Type B pancreatic cell (in vitro differentiated cells): Measurements from ENCODE around the gene CEP20. TPM values are rescaled to one million over a fixed set of nuclear protein-coding genes. Genes with fewer than 3 reads are reported as not detected.

Experiments used
- DNase-seq: peaks from one replicate; pipeline ENCODE4 v3.0.0; 2021; ENCODE audit warnings: mixed read lengths; ENCODE audit not compliant: unreplicated experiment; ENCODE audit errors: extremely low spot score
- H3K27ac Mint-ChIP-seq: 2 replicates; pipeline ENCODE4 v1.8.0; 2021; ENCODE audit warnings: mild to moderate bottlenecking, mixed read lengths
- H3K27me3 Mint-ChIP-seq: 2 replicates; pipeline ENCODE4 v1.8.0; 2021; ENCODE audit warnings: mixed read lengths
- H3K36me3 Mint-ChIP-seq: 2 replicates; pipeline ENCODE4 v1.8.0; 2021; ENCODE audit warnings: mixed read lengths
- H3K4me1 Mint-ChIP-seq: one replicate; pipeline ENCODE4 v1.8.0; 2021; ENCODE audit warnings: mixed read lengths; ENCODE audit not compliant: unreplicated experiment
- H3K4me3 Mint-ChIP-seq: 2 replicates; pipeline ENCODE4 v1.8.0; 2021; ENCODE audit warnings: mild to moderate bottlenecking, mixed read lengths
- H3K9me3 Mint-ChIP-seq: 2 replicates; pipeline ENCODE4 v1.8.0; 2021; ENCODE audit warnings: mixed read lengths
- total RNA-seq: library from RNA; stranded (reverse); gene quantifications from 2 replicates; pipeline ENCODE4 v1.2.1, GENCODE V29; 2021; ENCODE audit warnings: low replicate concordance
- TF ChIP-seq, protein P1 (sequence below): fragments of 200-600 bp; sonication (generic); conservative IDR thresholded peaks from 2 replicates; pipeline ENCODE4 v1.5.0; 2021; ENCODE audit warnings: antibody characterized with exemption, mild to moderate bottlenecking

The CEP20 gene
- total RNA-seq, 1 donor from 2014 or later, result 25.4 TPM

DNA sequence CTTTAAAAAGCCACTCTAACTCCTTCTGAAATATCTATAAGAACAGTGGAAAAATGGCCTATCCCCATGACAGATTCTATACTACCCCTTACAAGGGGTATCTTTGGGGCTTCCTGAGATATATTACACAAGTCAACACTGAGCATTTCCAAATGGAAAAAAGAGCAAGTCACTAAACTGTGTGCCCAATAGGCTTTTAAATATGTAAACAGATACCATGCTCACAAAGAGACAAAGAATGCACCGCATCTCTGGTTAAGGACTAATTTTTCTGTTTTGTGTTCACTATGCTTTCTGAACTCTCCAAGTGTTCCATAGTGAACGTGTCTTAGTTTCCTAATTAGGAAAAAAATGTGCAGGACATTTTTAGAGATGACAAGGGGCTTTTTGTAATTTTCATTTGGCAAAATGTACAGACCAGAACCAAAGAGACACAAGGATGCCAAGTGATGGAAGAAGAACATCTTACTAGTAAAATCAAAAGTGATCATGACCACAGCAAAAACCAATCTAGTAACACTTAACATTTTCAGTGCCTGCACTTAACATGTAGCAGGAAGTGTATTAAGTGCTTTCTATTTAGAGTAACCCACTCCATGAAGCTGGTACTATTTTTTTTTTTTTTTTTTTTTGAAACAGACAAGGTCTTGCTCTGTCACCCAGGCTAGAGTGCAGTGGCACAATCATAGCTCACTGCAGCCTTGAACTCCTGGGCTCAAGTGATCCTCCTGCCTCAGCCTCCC lies 53.1 kb downstream of the CEP20 start:
- H3K36me3 Mint-ChIP-seq, result no peaks in the 10 kb centered on the region

GRCh38 chr16:15834502-15834901 lies 53.9 kb downstream of the CEP20 start:
- Mint-ChIP-seq H3K27me3 (peaks cover 3% of the 10 kb centered on the region), H3K27ac (no peak overlapping the region), H3K9me3 (no peaks in the 10 kb centered on the region), H3K4me3 (no peak overlapping the region), H3K4me1 (no peaks in the 10 kb centered on the region), H3K36me3 (no peaks in the 10 kb centered on the region)
- DNase-seq, result no peak
- TF ChIP-seq, protein P1, sequence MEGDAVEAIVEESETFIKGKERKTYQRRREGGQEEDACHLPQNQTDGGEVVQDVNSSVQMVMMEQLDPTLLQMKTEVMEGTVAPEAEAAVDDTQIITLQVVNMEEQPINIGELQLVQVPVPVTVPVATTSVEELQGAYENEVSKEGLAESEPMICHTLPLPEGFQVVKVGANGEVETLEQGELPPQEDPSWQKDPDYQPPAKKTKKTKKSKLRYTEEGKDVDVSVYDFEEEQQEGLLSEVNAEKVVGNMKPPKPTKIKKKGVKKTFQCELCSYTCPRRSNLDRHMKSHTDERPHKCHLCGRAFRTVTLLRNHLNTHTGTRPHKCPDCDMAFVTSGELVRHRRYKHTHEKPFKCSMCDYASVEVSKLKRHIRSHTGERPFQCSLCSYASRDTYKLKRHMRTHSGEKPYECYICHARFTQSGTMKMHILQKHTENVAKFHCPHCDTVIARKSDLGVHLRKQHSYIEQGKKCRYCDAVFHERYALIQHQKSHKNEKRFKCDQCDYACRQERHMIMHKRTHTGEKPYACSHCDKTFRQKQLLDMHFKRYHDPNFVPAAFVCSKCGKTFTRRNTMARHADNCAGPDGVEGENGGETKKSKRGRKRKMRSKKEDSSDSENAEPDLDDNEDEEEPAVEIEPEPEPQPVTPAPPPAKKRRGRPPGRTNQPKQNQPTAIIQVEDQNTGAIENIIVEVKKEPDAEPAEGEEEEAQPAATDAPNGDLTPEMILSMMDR, result no peak

More for the DNA sequence above, 53.1 kb downstream of the CEP20 start:
- peaks cover 3% of the 10 kb centered on the region for H3K27me3 Mint-ChIP-seq
- H3K27ac Mint-ChIP-seq, result no peak overlapping the region
- TF ChIP-seq, protein P1, result no peak
- DNase-seq, result no peak
- H3K4me1 Mint-ChIP-seq, result no peaks in the 10 kb centered on the region
- H3K9me3 Mint-ChIP-seq, result no peaks in the 10 kb centered on the region
- H3K4me3 Mint-ChIP-seq, result no peak overlapping the region

DNA sequence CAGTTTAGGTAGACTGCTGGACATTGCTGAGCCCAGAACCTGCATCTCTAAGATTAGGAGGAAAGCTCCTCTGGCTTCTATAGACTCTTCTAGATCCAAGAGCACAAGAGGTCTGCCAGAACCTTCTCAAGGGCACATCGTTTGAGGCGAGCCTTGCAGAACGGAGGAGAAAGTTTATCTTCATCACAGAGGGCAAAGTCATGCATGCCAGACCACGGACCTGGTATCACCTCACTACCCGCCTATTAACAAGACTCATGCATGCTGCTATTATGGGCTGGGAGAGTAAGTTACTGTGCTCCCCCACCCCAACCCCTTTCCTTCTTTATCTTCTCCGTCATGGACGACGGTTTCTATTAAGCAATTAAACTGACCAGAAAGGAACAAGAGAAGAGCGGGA lies 54.9 kb downstream of the CEP20 start:
- TF ChIP-seq, protein P1, result no peak
- Mint-ChIP-seq H3K36me3 (no peaks in the 10 kb centered on the region), H3K27ac (no peak overlapping the region), H3K9me3 (no peaks in the 10 kb centered on the region), H3K27me3 (peaks cover 3% of the 10 kb centered on the region), H3K4me1 (no peaks in the 10 kb centered on the region), H3K4me3 (no peak overlapping the region)
- DNase-seq, result no peak

- no peaks in the 10 kb centered on the region for H3K4me1 Mint-ChIP-seq
- H3K4me3 Mint-ChIP-seq, result no peak overlapping the region
- TF ChIP-seq, protein P1, result no peak
Observed at GRCh38 chr16:15832241-15832640, 56.2 kb downstream of the CEP20 start.

DNA sequence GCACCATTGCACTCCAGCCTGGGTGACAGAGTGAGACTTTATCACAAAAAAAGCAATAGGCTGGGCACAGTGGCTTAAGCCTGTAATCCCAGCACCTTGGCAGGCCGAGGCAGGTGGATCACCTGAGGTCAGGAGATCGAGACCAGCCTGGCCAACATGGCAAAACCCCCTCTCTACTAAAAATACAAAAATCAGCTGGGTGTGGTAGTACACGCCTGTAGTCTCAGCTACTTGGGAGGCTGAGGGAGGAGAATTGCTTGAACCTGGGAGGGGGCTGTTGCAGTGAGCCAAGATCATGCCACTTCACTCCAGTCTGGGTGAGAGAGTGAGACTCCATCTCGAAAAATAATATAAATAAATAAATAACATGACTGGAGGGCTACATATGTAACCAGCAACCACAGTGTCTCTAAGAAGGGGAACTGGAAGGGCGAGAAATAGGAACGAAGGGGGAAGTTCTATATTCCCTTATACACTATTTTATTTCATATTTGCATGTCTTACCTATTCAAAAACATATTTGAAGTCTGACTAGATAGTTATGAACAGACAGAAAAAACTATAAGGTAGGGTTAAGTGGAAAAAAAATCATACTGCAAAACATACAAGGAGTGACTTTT lies 57.5 kb downstream of the CEP20 start:
- Mint-ChIP-seq H3K27me3 (peaks cover 3% of the 10 kb centered on the region), H3K4me3 (no peak overlapping the region), H3K27ac (no peak overlapping the region), H3K9me3 (no peaks in the 10 kb centered on the region), H3K4me1 (no peaks in the 10 kb centered on the region), H3K36me3 (no peaks in the 10 kb centered on the region)
- DNase-seq, result no peak
- TF ChIP-seq, protein P1, result no peak

More at GRCh38 chr16:15832241-15832640, 56.2 kb downstream of the CEP20 start:
- no peak overlapping the region for H3K27ac Mint-ChIP-seq
- no peaks in the 10 kb centered on the region for H3K36me3 Mint-ChIP-seq
- H3K27me3 Mint-ChIP-seq, result peaks cover 3% of the 10 kb centered on the region
- H3K9me3 Mint-ChIP-seq, result no peaks in the 10 kb centered on the region
- no peak for DNase-seq
